NCI-H82 treated with DMSO at 0.1 percent for 48 hours (cell line): ENCODE results near the gene SIGLEC15.

Experiments used
- DNase-seq: peaks from one replicate; lab custom pipeline; 2025; ENCODE audit not compliant: unreplicated experiment; lab: John Stamatoyannopoulos, UW

SIGLEC15 gene

DNA sequence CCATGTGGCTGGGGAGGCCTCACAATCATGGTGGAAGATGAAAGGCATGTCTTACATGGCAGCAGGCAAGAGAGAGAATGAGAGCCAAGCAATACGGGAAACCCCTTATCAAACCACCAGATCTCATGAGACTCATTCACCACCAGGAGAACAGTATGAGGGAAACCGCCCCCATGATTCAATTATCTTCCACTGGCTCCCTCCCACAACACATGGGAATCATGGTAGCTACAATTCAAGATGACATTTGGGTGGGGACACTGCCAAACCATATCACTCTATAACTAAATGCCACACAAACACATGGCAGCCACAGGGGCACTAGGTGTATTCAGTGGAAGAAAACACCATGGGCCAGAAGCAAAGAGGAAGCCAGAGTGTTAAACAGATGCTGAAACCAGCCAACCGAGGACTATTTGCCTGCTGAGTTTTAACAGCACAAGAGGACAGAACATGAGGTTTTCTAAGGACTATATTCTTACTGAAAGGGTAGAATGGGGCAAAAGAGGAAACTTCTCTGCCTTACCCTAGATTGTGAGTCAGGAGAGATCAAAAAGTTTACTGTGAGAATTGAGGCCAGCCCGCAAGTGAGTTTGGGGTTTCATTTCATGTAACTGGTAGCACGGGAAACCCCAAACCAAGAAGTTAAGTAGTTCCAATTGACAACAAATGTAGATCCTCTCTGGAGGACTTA is 49.2 kb downstream of the SIGLEC15 start:
- no peak for DNase-seq

DNA sequence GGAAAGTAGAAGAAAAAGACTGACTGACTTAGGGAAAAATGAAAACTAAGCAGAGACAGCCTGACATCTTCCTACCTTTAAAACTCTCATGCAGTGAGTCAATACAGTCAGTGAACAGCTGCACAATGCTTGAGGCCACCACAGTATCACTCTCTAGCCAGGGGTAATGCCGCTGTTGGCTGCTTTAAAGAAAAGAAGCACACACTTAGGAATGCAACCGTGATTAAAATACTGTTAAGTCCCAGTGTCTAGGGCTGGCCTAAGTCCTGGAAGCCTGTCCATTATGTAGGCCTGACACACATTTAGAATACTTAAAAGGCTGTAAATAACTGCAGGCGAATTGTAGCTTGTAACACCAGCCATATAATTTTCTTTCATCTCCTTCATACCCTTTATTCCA is 50.7 kb downstream of the SIGLEC15 start:
- no peak for DNase-seq

DNA sequence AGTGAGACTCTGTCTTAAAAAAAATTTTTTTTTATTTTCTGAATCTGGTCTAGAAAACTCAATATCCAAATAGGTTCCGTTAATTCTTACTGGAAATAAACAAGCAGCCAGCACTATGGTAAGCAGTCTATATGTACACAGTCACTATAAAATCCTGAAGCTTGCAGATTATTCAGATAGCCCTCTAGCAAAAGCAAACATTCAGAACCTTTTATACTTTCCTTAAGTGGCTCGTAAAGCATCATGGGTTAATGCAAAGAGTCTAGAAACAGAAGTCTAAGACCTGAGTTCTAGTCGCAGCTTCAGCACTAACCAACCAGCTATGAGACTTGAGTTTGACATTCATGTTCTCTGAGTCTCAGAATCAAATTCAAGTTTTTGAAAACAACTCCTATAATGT is 51.9 kb downstream of the SIGLEC15 start:
- no peak for DNase-seq

DNA sequence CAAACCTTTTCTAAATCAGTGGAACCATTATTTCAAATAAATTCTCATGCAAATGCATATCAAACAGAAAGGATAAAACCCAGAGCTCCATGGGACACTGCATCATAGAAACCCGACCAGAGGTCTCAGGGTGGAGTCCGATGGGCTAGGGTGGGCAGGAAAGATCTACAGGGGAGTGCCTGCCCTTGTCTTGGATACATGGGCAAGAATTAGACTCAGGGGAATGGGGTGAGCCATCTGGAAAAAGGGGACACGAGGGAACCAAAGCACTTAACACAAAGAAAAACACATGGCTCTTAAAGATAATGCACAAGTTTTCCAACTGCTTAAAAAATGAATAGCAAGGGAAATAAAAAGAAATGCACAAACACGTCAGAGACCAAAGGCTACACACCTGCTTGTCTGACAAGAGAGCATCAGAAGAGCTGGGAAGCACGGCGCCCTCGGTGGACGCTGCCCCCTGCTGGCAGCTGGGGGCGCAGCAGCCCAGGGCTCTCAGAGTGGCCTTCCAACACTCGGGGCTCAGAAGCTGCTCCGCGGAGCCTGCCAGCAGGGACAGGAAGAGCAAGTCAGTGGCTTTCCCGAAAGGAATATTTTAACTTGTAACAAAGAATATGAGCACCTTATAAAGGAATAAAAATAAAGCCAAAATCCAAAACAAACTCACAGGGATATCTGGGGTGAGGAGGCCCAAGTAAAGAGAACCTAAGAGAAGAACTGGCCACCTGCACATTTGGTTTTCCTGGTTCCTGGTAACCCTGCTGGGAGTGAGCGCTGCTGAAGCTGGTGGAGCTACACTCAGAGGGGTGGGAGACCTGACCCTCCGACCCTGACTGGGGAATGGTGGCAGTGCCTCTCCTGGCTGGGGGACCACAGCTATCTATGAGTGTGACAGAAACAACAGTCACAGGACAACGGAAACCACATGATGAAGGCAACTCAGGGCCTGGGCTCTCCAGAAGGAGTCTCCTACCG is 54.5 kb downstream of the SIGLEC15 start:
- no peak for DNase-seq

DNA sequence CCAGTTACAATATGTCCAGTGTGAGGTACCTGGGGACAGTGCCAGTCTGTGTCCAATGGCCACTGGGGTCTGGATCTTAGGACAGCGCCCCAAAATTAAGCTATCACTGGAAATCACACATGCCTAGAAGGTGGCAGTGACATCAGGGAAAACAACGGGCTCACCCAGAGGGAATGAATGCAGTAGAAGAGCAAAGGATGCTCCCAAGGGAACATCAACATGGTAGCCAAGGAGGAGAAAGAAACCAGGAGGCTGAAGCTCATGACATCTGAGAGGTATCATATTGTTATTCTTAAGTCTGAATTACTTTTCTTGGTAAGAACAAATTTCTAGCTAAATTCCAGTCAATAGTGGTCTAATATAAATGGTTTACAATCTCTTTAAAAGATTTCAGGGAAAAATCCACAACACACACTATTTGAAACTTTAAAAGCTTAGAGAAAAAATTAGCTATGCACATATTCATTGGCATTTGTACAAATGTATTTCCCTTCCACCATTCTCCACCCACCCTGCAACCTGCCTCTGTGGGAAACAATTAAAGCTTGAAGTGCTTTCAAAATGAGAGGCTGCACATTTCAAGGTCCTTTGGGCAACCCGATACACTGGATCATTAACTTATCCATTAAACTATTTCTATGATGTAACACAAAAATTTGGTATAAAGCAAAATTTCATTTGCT is 55.5 kb downstream of the SIGLEC15 start:
- DNase-seq, result no peak

DNA sequence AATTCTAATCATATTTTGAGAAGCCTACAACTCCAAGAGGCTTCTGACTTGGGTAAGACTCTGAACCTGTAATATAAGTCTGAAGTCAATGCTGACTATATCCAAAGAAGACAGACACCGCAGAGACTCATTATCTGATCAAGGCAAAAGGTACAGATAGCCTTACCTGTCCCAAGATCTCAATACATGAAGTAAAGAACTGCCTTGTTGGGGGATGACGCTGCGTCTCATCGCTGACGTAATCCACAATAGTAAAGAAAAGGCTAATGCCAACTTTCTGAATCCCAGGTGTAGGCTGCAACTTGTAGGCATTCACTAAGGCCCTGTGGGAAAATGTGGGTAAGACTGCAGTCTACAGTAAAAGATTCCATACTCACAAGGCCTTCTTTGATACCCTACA is 62.1 kb downstream of the SIGLEC15 start:
- no peak for DNase-seq

DNA sequence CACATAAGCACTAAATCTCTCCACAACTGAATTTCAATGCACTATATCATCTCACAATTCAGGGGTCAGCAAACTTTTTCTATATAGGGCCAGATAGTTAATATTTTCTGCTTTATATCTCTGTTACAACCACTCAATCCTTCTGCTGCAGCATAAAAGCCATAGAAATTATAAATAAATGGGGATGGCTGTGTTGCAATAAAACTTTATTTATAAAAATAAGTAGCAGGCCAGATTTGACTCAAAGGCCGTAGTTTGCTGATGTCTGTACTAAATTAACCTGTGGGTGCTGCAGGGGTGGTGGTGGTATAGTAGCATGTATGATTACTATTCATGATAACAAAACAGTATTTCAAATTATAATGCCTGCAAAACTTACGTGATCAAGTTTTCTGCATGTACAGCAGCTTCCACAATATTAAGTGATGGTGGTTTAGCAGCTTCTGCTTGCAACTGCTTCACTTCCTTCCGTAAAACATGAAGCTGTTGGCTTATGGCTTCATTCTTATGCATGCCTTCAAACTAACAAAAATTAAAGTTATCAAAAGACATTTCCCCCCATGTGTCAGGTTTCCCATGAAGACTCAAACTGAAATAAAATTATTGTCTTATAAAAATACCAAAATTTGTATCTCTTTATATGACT is 64.1 kb downstream of the SIGLEC15 start:
- DNase-seq, result no peak

DNA sequence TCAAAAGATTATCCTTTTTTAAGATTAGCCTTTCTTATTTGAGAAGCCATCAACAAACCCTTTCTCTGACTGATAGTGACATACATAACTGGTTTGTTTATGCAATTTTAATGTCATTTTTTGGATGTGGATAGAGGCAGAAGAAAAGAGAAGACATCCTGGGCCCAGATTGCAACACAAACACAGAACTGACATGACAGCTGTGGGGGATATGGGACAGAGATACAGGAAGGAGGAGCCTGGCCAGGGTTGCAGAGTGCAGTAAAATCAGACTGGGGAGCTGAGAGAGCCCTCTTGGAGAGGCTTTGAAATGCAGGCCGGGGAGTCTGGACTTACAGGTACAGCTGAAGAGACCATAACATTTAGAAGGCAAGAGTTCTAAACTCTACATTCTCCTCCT is 65.1 kb downstream of the SIGLEC15 start:
- no peak for DNase-seq

DNA sequence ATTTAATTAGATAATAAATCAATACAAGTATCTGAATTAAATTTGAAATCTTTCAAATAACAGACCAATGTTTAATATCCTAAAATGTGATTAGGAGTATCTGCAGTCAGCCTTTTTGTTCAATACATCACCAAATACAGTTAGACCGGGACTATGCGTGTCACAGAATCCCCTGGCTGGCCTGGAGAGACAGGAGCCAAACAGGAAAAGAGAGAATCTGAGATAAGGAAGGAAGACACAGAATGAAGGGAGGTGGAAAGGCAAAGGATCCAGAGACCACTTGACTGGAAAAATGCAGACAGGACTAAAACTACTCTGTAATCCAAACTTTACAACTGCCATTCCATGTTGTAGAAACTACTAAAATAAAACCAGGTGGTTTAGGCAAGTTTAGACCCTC is 66.3 kb downstream of the SIGLEC15 start:
- no peak for DNase-seq
